Measurements from ENCODE around the gene AUTS2. TPM values are rescaled to one million over a fixed set of nuclear protein-coding genes. Genes with fewer than 3 reads are reported as not detected.

Gene AUTS2
- total RNA-seq, 5 donors from 2014 or later (not counting 1 experiment from before 2014, with no cell fraction given), result 10.6 to 66.2 (median 37.6) TPM

- H3K9me3 Mint-ChIP-seq, result peaks cover 0 to 4% (median 0%) of the 10 kb centered on the region in 3 donors
- H3K4me3 Mint-ChIP-seq, result no peak overlapping the region
- peaks cover 0 to 4% of the 10 kb centered on the region in 2 donors for H3K27me3 Mint-ChIP-seq
- Histone ChIP-seq H3K27ac (ENCODE audit: low read length) (no peak overlapping the region), H3K9me3 (no peaks in the 10 kb centered on the region), H3K27me3 (replicated peaks in 1 of 2; ENCODE audit: control insufficient read depth in 2 of 2, extremely low read depth in 1 of 2, insufficient read depth in 2 of 2, low read length in 1 of 2) (peaks cover 0 to 2% of the 10 kb centered on the region in 2 experiments), H3K36me3 (ENCODE audit: control insufficient read depth in 2 of 2, extremely low read depth in 1 of 2, insufficient read depth in 1 of 2, low read length in 1 of 2) (no peaks in the 10 kb centered on the region), H3K4me3 (ENCODE audit: control insufficient read depth in 1 of 2, extremely low read depth in 1 of 2, low read length in 1 of 2) (no peak overlapping the region), H3K4me1 (ENCODE audit: control insufficient read depth in 1 of 2, extremely low read depth in 1 of 2, insufficient read depth in 2 of 2, low read length in 2 of 2) (no peaks in the 10 kb centered on the region)
- POLR2A ChIA-PET, result no interaction called here
- no peak for ATAC-seq (replicated peaks in 1 of 4)
- DNase-seq, result no peak
- no peak overlapping the region for H3K27ac Mint-ChIP-seq
- WGBS (ENCODE audit: insufficient coverage), result 100% methylated on average over 2 of the region's 5 CpGs
- no peaks in the 10 kb centered on the region for H3K4me1 Mint-ChIP-seq
- no peaks in the 10 kb centered on the region for H3K36me3 Mint-ChIP-seq
- CTCF ChIA-PET, result no interaction called here
These were observed 1026.3 kb downstream of the AUTS2 start for GRCh38 chr7:70624500-70625103.

GRCh38 chr7:70627461-70627860 lies 1029.2 kb downstream of the AUTS2 start:
- no peaks in the 10 kb centered on the region for H3K36me3 ChIP-seq (ENCODE audit: control insufficient read depth in 2 of 2, extremely low read depth in 1 of 2, insufficient read depth in 1 of 2, low read length in 1 of 2)
- Mint-ChIP-seq H3K36me3 (no peaks in the 10 kb centered on the region), H3K27me3 (peaks cover 0 to 4% of the 10 kb centered on the region in 2 donors), H3K9me3 (peaks cover 0 to 4% (median 0%) of the 10 kb centered on the region in 3 donors), H3K4me1 (no peaks in the 10 kb centered on the region), H3K27ac (no peak overlapping the region), H3K4me3 (no peak overlapping the region)
- ATAC-seq (replicated peaks in 1 of 4) (no peak), DNase-seq (no peak)
- no peak overlapping the region for H3K4me3 ChIP-seq (ENCODE audit: control insufficient read depth in 1 of 2, extremely low read depth in 1 of 2, low read length in 1 of 2)
- H3K27ac ChIP-seq (ENCODE audit: low read length), result no peak overlapping the region
- peaks cover 0 to 2% of the 10 kb centered on the region in 2 experiments for H3K27me3 ChIP-seq (replicated peaks in 1 of 2; ENCODE audit: control insufficient read depth in 2 of 2, extremely low read depth in 1 of 2, insufficient read depth in 2 of 2, low read length in 1 of 2)
- ChIA-PET POLR2A (no interaction called here), CTCF (no interaction called here)
- no peaks in the 10 kb centered on the region for H3K9me3 ChIP-seq
- 81% methylated on average over 4 of the region's 6 CpGs for WGBS (ENCODE audit: insufficient coverage)
- no peaks in the 10 kb centered on the region for H3K4me1 ChIP-seq (ENCODE audit: control insufficient read depth in 1 of 2, extremely low read depth in 1 of 2, insufficient read depth in 2 of 2, low read length in 2 of 2)

GRCh38 chr7:70630440-70630817 lies 1032.2 kb downstream of the AUTS2 start:
- DNase-seq (no peak), ATAC-seq (replicated peaks in 1 of 4) (no peak)
- Histone ChIP-seq H3K27ac (ENCODE audit: low read length) (no peak overlapping the region), H3K4me1 (ENCODE audit: control insufficient read depth in 1 of 2, extremely low read depth in 1 of 2, insufficient read depth in 2 of 2, low read length in 2 of 2) (peaks cover 0 to 2% of the 10 kb centered on the region in 2 experiments), H3K36me3 (ENCODE audit: control insufficient read depth in 2 of 2, extremely low read depth in 1 of 2, insufficient read depth in 1 of 2, low read length in 1 of 2) (no peaks in the 10 kb centered on the region), H3K9me3 (no peaks in the 10 kb centered on the region), H3K27me3 (replicated peaks in 1 of 2; ENCODE audit: control insufficient read depth in 2 of 2, extremely low read depth in 1 of 2, insufficient read depth in 2 of 2, low read length in 1 of 2) (peaks cover 0 to 2% of the 10 kb centered on the region in 2 experiments), H3K4me3 (ENCODE audit: control insufficient read depth in 1 of 2, extremely low read depth in 1 of 2, low read length in 1 of 2) (no peak overlapping the region)
- ChIA-PET POLR2A (no interaction called here), CTCF (interaction anchor here in 1 of 2 donors (0.7 kb wide), 1 partner anchor 52 kb away, joined by 4 read pairs; no protein-coding TSS in a partner anchor)
- Mint-ChIP-seq H3K4me1 (peaks cover 0 to 1% (median 0%) of the 10 kb centered on the region in 3 donors), H3K27me3 (peaks cover 0 to 4% of the 10 kb centered on the region in 2 donors), H3K27ac (no peak overlapping the region), H3K9me3 (peaks cover 0 to 4% (median 0%) of the 10 kb centered on the region in 3 donors), H3K36me3 (no peaks in the 10 kb centered on the region), H3K4me3 (no peak overlapping the region)
- 98% methylated on average over 6 of the region's 7 CpGs for WGBS (ENCODE audit: insufficient coverage)

- no peak overlapping the region for H3K4me3 ChIP-seq (ENCODE audit: control insufficient read depth in 1 of 2, extremely low read depth in 1 of 2, low read length in 1 of 2)
- Mint-ChIP-seq H3K9me3 (peaks cover 0 to 4% (median 0%) of the 10 kb centered on the region in 3 donors), H3K27me3 (peaks cover 0 to 4% of the 10 kb centered on the region in 2 donors), H3K36me3 (no peaks in the 10 kb centered on the region), H3K4me3 (no peak overlapping the region), H3K4me1 (peaks cover 0 to 1% (median 0%) of the 10 kb centered on the region in 3 donors), H3K27ac (no peak overlapping the region)
- ChIA-PET CTCF (interaction anchor here in 1 of 2 donors (0.7 kb wide), 1 partner anchor 52 kb away, joined by 4 read pairs; no protein-coding TSS in a partner anchor), POLR2A (no interaction called here)
- no peak overlapping the region for H3K27ac ChIP-seq (ENCODE audit: low read length)
- H3K27me3 ChIP-seq (replicated peaks in 1 of 2; ENCODE audit: control insufficient read depth in 2 of 2, extremely low read depth in 1 of 2, insufficient read depth in 2 of 2, low read length in 1 of 2), result peaks cover 0 to 2% of the 10 kb centered on the region in 2 experiments
- peaks cover 0 to 3% of the 10 kb centered on the region in 2 experiments for H3K4me1 ChIP-seq (ENCODE audit: control insufficient read depth in 1 of 2, extremely low read depth in 1 of 2, insufficient read depth in 2 of 2, low read length in 2 of 2)
- no peak for ATAC-seq (replicated peaks in 1 of 4)
- WGBS (ENCODE audit: insufficient coverage), result 91% methylated on average over 25 of the region's 28 CpGs
- H3K36me3 ChIP-seq (ENCODE audit: control insufficient read depth in 2 of 2, extremely low read depth in 1 of 2, insufficient read depth in 1 of 2, low read length in 1 of 2), result no peaks in the 10 kb centered on the region
- DNase-seq, result no peak
- no peaks in the 10 kb centered on the region for H3K9me3 ChIP-seq
These were observed 1032.7 kb downstream of the AUTS2 start for GRCh38 chr7:70630818-70631457.

- H3K27me3 ChIP-seq (replicated peaks in 1 of 2; ENCODE audit: control insufficient read depth in 2 of 2, extremely low read depth in 1 of 2, insufficient read depth in 2 of 2, low read length in 1 of 2), result peaks cover 0 to 2% of the 10 kb centered on the region in 2 experiments
- DNase-seq (no peak), ATAC-seq (replicated peaks in 1 of 4) (no peak)
- no peak overlapping the region for H3K27ac Mint-ChIP-seq
- H3K4me3 Mint-ChIP-seq, result no peak overlapping the region
- peaks cover 0 to 3% of the 10 kb centered on the region in 2 experiments for H3K4me1 ChIP-seq (ENCODE audit: control insufficient read depth in 1 of 2, extremely low read depth in 1 of 2, insufficient read depth in 2 of 2, low read length in 2 of 2)
- no peaks in the 10 kb centered on the region for H3K36me3 ChIP-seq (ENCODE audit: control insufficient read depth in 2 of 2, extremely low read depth in 1 of 2, insufficient read depth in 1 of 2, low read length in 1 of 2)
- POLR2A ChIA-PET, result no interaction called here
- 93% methylated on average over 7 of the region's 9 CpGs for WGBS (ENCODE audit: insufficient coverage)
- H3K4me3 ChIP-seq (ENCODE audit: control insufficient read depth in 1 of 2, extremely low read depth in 1 of 2, low read length in 1 of 2), result no peak overlapping the region
- H3K9me3 ChIP-seq, result no peaks in the 10 kb centered on the region
- peaks cover 0 to 4% of the 10 kb centered on the region in 2 donors for H3K27me3 Mint-ChIP-seq
- CTCF ChIA-PET, result no interaction called here
- H3K36me3 Mint-ChIP-seq, result no peaks in the 10 kb centered on the region
- peaks cover 0 to 2% (median 0%) of the 10 kb centered on the region in 3 donors for H3K9me3 Mint-ChIP-seq
- no peak overlapping the region for H3K27ac ChIP-seq (ENCODE audit: low read length)
- peaks cover 0 to 1% (median 0%) of the 10 kb centered on the region in 3 donors for H3K4me1 Mint-ChIP-seq
These were observed 1033.4 kb downstream of the AUTS2 start for GRCh38 chr7:70631718-70632117.

GRCh38 chr7:70632400-70632799 lies 1034.1 kb downstream of the AUTS2 start:
- 63% methylated on average over 5 of the region's 5 CpGs for WGBS (ENCODE audit: insufficient coverage)
- no peak overlapping the region for H3K4me3 ChIP-seq (ENCODE audit: control insufficient read depth in 1 of 2, extremely low read depth in 1 of 2, low read length in 1 of 2)
- Mint-ChIP-seq H3K9me3 (no peaks in the 10 kb centered on the region), H3K27me3 (peaks cover 0 to 4% of the 10 kb centered on the region in 2 donors), H3K4me3 (no peak overlapping the region), H3K4me1 (peaks cover 0 to 4% (median 4%) of the 10 kb centered on the region in 3 donors), H3K36me3 (no peaks in the 10 kb centered on the region), H3K27ac (no peak overlapping the region)
- CTCF ChIA-PET, result no interaction called here
- peaks cover 0 to 9% of the 10 kb centered on the region in 2 experiments for H3K4me1 ChIP-seq (ENCODE audit: control insufficient read depth in 1 of 2, extremely low read depth in 1 of 2, insufficient read depth in 2 of 2, low read length in 2 of 2)
- no peak overlapping the region for H3K27ac ChIP-seq (ENCODE audit: low read length)
- H3K36me3 ChIP-seq (ENCODE audit: control insufficient read depth in 2 of 2, extremely low read depth in 1 of 2, insufficient read depth in 1 of 2, low read length in 1 of 2), result no peaks in the 10 kb centered on the region
- H3K27me3 ChIP-seq (replicated peaks in 1 of 2; ENCODE audit: control insufficient read depth in 2 of 2, extremely low read depth in 1 of 2, insufficient read depth in 2 of 2, low read length in 1 of 2), result peaks cover 0 to 2% of the 10 kb centered on the region in 2 experiments
- no peaks in the 10 kb centered on the region for H3K9me3 ChIP-seq
- POLR2A ChIA-PET, result no interaction called here
- DNase-seq, result no peak
- no peak for ATAC-seq (replicated peaks in 1 of 4)

All from T-cell (primary cell).